ENCODE data around the gene C1QTNF5.

Gene C1QTNF5

DNA sequence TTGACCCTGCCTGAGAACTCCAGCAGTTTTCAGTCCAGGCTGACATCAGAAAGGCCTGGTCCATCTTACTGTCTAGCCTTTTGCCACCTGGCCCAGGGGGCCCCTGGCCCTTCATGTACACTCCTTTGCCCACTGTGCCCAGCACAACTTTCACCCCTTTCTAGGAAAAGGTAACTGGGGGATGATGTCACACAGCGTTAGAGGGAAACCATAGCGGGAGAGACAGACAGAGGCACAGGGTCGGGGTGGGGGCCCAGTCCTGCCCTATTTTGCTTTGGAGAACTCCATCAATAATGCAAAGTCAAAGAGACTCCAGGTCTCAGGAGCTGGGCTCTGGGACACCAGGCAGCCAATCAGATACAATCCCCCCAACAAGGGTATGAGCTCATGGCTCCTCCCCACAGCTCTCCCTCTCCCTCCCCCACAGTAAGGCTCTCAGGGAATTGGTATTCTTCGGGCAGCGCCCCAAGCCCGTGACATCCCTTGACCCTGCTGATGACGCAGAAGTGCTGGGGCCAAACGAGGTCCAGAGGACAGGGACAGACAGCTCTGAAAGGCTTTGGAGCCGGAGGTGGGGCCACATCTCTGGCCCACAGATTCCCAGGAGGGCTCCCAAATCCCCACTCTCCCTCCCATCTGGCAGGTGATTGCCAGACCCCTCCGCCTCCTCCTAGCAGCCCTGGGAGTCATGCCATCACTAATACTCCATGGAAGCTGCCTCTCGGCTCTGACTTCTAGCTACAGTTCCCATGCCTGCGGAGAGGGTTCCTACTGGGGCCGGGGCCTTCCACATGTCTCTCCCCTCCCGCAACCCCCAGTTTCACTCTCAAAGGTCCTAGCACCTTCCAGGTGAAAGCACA lies 34.9 kb upstream of the C1QTNF5 start:
- ChIA-PET POLR2A (interaction anchor here (0.8 to 2.5 kb wide), 5 partner anchors 14 to 206 kb away, joined by 3 to 8 read pairs (median 5); partner anchors contain the start of gene MCAM), CTCF (interaction anchor here (0.6 to 13.7 kb wide), 16 partner anchors 11 to 1136 kb away, joined by 3 to 160 read pairs (median 9); partner anchors contain the start of genes CBL and RNF26)
- no peak overlapping the region for H3K4me3 ChIP-seq (ENCODE audit: low read depth, low read length)
- TF ChIP-seq WT1 (tag by site-specific recombination; IDR thresholded peaks at IDR 0.05) = 0 out of 2 replicates have a peak, but pooled peaks have one; percentile 25
- TF ChIP-seq ZBTB7A (tag by site-specific recombination; IDR thresholded peaks at IDR 0.05; ENCODE audit: low read depth) = no peak
- TF ChIP-seq GLI4 (tag by site-specific recombination; IDR thresholded peaks at IDR 0.05) = no peak
- no peak for TF ChIP-seq GLIS2 (tag by site-specific recombination; IDR thresholded peaks at IDR 0.05)
- TF ChIP-seq ZNF174 (tag by site-specific recombination; IDR thresholded peaks at IDR 0.05) = no peak
- TF ChIP-seq, protein P1, sequence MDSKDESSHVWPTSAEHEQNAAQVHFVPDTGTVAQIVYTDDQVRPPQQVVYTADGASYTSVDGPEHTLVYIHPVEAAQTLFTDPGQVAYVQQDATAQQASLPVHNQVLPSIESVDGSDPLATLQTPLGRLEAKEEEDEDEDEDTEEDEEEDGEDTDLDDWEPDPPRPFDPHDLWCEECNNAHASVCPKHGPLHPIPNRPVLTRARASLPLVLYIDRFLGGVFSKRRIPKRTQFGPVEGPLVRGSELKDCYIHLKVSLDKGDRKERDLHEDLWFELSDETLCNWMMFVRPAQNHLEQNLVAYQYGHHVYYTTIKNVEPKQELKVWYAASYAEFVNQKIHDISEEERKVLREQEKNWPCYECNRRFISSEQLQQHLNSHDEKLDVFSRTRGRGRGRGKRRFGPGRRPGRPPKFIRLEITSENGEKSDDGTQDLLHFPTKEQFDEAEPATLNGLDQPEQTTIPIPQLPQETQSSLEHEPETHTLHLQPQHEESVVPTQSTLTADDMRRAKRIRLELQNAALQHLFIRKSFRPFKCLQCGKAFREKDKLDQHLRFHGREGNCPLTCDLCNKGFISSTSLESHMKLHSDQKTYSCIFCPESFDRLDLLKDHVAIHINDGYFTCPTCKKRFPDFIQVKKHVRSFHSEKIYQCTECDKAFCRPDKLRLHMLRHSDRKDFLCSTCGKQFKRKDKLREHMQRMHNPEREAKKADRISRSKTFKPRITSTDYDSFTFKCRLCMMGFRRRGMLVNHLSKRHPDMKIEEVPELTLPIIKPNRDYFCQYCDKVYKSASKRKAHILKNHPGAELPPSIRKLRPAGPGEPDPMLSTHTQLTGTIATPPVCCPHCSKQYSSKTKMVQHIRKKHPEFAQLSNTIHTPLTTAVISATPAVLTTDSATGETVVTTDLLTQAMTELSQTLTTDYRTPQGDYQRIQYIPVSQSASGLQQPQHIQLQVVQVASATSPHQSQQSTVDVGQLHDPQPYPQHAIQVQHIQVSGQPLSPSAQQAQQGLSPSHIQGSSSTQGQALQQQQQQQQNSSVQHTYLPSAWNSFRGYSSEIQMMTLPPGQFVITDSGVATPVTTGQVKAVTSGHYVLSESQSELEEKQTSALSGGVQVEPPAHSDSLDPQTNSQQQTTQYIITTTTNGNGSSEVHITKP (tag by site-specific recombination; IDR thresholded peaks at IDR 0.05) = peak; percentile 36; the same call in 1 of the 2 replicates
- TF ChIP-seq ZNF48 (tag by site-specific recombination; IDR thresholded peaks at IDR 0.05) = no peak
- TF ChIP-seq ZSCAN30 (tag by site-specific recombination; IDR thresholded peaks at IDR 0.05) = no peak
- TF ChIP-seq, protein P2, sequence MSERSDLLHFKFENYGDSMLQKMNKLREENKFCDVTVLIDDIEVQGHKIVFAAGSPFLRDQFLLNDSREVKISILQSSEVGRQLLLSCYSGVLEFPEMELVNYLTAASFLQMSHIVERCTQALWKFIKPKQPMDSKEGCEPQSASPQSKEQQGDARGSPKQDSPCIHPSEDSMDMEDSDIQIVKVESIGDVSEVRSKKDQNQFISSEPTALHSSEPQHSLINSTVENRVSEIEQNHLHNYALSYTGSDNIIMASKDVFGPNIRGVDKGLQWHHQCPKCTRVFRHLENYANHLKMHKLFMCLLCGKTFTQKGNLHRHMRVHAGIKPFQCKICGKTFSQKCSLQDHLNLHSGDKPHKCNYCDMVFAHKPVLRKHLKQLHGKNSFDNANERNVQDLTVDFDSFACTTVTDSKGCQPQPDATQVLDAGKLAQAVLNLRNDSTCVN (tag by site-specific recombination; optimal IDR thresholded peaks at IDR 0.05) = no peak
- TF ChIP-seq, protein P3, sequence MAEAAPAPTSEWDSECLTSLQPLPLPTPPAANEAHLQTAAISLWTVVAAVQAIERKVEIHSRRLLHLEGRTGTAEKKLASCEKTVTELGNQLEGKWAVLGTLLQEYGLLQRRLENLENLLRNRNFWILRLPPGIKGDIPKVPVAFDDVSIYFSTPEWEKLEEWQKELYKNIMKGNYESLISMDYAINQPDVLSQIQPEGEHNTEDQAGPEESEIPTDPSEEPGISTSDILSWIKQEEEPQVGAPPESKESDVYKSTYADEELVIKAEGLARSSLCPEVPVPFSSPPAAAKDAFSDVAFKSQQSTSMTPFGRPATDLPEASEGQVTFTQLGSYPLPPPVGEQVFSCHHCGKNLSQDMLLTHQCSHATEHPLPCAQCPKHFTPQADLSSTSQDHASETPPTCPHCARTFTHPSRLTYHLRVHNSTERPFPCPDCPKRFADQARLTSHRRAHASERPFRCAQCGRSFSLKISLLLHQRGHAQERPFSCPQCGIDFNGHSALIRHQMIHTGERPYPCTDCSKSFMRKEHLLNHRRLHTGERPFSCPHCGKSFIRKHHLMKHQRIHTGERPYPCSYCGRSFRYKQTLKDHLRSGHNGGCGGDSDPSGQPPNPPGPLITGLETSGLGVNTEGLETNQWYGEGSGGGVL (tag by site-specific recombination; IDR thresholded peaks at IDR 0.05) = no peak
- no peak for TF ChIP-seq GLI2 (tag by site-specific recombination; IDR thresholded peaks at IDR 0.05; ENCODE audit: borderline replicate concordance, low read depth)
- no peak for TF ChIP-seq KLF16 (tag by site-specific recombination; IDR thresholded peaks at IDR 0.05)
- peak; percentile 16; the same call in 1 of the 2 replicates for TF ChIP-seq GLIS1 (tag by site-specific recombination; IDR thresholded peaks at IDR 0.05)
- TF ChIP-seq ZNF324 (tag by site-specific recombination; IDR thresholded peaks at IDR 0.05) = no peak
- no peak for TF ChIP-seq ZNF701 (tag by site-specific recombination; IDR thresholded peaks at IDR 0.05)
- TF ChIP-seq ZNF138 (tag by site-specific recombination; IDR thresholded peaks at IDR 0.05; ENCODE audit: borderline replicate concordance) = no peak
- no peak for TF ChIP-seq GFI1B (tag by site-specific recombination; IDR thresholded peaks at IDR 0.05)
- no peak for TF ChIP-seq KLF10 (tag by site-specific recombination; IDR thresholded peaks at IDR 0.05)
- TF ChIP-seq, protein P4, sequence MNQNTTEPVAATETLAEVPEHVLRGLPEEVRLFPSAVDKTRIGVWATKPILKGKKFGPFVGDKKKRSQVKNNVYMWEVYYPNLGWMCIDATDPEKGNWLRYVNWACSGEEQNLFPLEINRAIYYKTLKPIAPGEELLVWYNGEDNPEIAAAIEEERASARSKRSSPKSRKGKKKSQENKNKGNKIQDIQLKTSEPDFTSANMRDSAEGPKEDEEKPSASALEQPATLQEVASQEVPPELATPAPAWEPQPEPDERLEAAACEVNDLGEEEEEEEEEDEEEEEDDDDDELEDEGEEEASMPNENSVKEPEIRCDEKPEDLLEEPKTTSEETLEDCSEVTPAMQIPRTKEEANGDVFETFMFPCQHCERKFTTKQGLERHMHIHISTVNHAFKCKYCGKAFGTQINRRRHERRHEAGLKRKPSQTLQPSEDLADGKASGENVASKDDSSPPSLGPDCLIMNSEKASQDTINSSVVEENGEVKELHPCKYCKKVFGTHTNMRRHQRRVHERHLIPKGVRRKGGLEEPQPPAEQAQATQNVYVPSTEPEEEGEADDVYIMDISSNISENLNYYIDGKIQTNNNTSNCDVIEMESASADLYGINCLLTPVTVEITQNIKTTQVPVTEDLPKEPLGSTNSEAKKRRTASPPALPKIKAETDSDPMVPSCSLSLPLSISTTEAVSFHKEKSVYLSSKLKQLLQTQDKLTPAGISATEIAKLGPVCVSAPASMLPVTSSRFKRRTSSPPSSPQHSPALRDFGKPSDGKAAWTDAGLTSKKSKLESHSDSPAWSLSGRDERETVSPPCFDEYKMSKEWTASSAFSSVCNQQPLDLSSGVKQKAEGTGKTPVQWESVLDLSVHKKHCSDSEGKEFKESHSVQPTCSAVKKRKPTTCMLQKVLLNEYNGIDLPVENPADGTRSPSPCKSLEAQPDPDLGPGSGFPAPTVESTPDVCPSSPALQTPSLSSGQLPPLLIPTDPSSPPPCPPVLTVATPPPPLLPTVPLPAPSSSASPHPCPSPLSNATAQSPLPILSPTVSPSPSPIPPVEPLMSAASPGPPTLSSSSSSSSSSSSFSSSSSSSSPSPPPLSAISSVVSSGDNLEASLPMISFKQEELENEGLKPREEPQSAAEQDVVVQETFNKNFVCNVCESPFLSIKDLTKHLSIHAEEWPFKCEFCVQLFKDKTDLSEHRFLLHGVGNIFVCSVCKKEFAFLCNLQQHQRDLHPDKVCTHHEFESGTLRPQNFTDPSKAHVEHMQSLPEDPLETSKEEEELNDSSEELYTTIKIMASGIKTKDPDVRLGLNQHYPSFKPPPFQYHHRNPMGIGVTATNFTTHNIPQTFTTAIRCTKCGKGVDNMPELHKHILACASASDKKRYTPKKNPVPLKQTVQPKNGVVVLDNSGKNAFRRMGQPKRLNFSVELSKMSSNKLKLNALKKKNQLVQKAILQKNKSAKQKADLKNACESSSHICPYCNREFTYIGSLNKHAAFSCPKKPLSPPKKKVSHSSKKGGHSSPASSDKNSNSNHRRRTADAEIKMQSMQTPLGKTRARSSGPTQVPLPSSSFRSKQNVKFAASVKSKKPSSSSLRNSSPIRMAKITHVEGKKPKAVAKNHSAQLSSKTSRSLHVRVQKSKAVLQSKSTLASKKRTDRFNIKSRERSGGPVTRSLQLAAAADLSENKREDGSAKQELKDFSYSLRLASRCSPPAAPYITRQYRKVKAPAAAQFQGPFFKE (tag by site-specific recombination; IDR thresholded peaks at IDR 0.05; ENCODE audit: borderline replicate concordance) = no peak
- TF ChIP-seq, protein P5, sequence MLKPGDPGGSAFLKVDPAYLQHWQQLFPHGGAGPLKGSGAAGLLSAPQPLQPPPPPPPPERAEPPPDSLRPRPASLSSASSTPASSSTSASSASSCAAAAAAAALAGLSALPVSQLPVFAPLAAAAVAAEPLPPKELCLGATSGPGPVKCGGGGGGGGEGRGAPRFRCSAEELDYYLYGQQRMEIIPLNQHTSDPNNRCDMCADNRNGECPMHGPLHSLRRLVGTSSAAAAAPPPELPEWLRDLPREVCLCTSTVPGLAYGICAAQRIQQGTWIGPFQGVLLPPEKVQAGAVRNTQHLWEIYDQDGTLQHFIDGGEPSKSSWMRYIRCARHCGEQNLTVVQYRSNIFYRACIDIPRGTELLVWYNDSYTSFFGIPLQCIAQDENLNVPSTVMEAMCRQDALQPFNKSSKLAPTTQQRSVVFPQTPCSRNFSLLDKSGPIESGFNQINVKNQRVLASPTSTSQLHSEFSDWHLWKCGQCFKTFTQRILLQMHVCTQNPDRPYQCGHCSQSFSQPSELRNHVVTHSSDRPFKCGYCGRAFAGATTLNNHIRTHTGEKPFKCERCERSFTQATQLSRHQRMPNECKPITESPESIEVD (tag by site-specific recombination; IDR thresholded peaks at IDR 0.05) = no peak
- TF ChIP-seq ZIC2 (tag by site-specific recombination; IDR thresholded peaks at IDR 0.05) = no peak
- no peak for TF ChIP-seq ZNF404 (tag by site-specific recombination; IDR thresholded peaks at IDR 0.05)
- no peak for TF ChIP-seq ZSCAN16 (tag by site-specific recombination; IDR thresholded peaks at IDR 0.05)

More for the DNA sequence above, 34.9 kb upstream of the C1QTNF5 start:
- peaks cover 2% of the 10 kb centered on the region; the same call in 1 of the 2 replicates for H3K4me1 ChIP-seq (ENCODE audit: control insufficient read depth, insufficient read depth, low read length)
- no peaks in the 10 kb centered on the region for H3K36me3 ChIP-seq (ENCODE audit: control insufficient read depth in 2 of 2, insufficient read depth in 1 of 2, low read length in 2 of 2)
- H3K27ac ChIP-seq (ENCODE audit: extremely low read depth, low read depth, low read length) = no peak overlapping the region
- no peaks in the 10 kb centered on the region for H3K9me3 ChIP-seq (ENCODE audit: control insufficient read depth, insufficient read depth, low read depth, low read length)
